B cell (primary cell): Measurements from ENCODE around the gene RPAP2. TPM values are rescaled to one million over a fixed set of nuclear protein-coding genes. Genes with fewer than 3 reads are reported as not detected.

Experiments
- ATAC-seq: fragments of 200-7000 bp; cut with Tn5 transposase; one replicate; pipeline ENCODE4 v1.10.0; 2021; ENCODE audit warnings: low read depth, mild to moderate bottlenecking, moderate number of reproducible peaks, moderate library complexity
- CTCF ChIA-PET: fragments of 350-600 bp; sonication (Branson Sonifier 250); formaldehyde crosslinking; loops from one replicate; lab custom pipeline; 2021; ENCODE audit warnings: antibody characterized with exemption, inconsistent platforms; lab: Charles Lee
- POLR2A ChIA-PET: fragments of 350-600 bp; sonication (Branson Sonifier 250); formaldehyde crosslinking; loops from one replicate; lab custom pipeline; 2021; ENCODE audit warnings: antibody characterized with exemption; lab: Charles Lee
- DNase-seq: peaks from one replicate; pipeline ENCODE4 v3.0.0; 2013
- H2AFZ ChIP-seq: 2 replicates; pipeline ENCODE4 v1.6.1; 2012; ENCODE audit warnings: mild to moderate bottlenecking, low read depth, low read length; ENCODE audit not compliant: insufficient read depth, poor library complexity, severe bottlenecking
- H3K27ac ChIP-seq, 2 donors: 1 replicate in 1 of 2; 2 replicates in 1 of 2; pipeline ENCODE4 v1.5.1; 2012 to 2013; ENCODE audit warnings: low read length in 2 of 2, mild to moderate bottlenecking in 2 of 2, moderate library complexity in 1 of 2
- H3K27me3 ChIP-seq, 4 experiments: fragments of 200-600 bp in 1 of 4; sonication (generic) in 1 of 4; replicated peaks in 1 of 4; 1 replicate in 2 of 4; 2 replicates in 2 of 4; pipeline versions ENCODE4 v1.6.1 to v1.7.0; 2013 to 2016; ENCODE audit warnings: low read length in 3 of 4, mild to moderate bottlenecking in 2 of 4, mixed read lengths in 1 of 4, moderate library complexity in 1 of 4; ENCODE audit not compliant: insufficient read depth in 4 of 4, control insufficient read depth in 3 of 4; ENCODE audit errors: control extremely low read depth in 1 of 4
- H3K36me3 ChIP-seq, 2 experiments: replicated peaks in 1 of 2; 1 replicate in 1 of 2; 2 replicates in 1 of 2; pipeline versions ENCODE4 v1.6.1 to v1.7.1; 2013; ENCODE audit warnings: low read length in 1 of 2; ENCODE audit not compliant: insufficient read depth in 2 of 2, control insufficient read depth in 1 of 2; ENCODE audit errors: control extremely low read depth in 1 of 2, extremely low read depth in 1 of 2
- H3K4me1 ChIP-seq, 2 donors: fragments of 200-600 bp in 1 of 2; sonication (generic) in 1 of 2; 1 replicate in 1 of 2; 2 replicates in 1 of 2; pipeline versions ENCODE4 v1.5.1 to v1.6.1; 2013 to 2017; ENCODE audit warnings: low read length in 2 of 2; ENCODE audit not compliant: control insufficient read depth in 2 of 2, insufficient read depth in 2 of 2
- H3K4me2 ChIP-seq: replicated peaks from 2 replicates; pipeline ENCODE3; 2012; ENCODE audit warnings: mild to moderate bottlenecking, low read depth, low read length; ENCODE audit not compliant: poor library complexity, severe bottlenecking
- H3K4me3 ChIP-seq, 5 experiments: fragments of 200-600 bp in 1 of 5; sonication (generic) in 1 of 5; 1 replicate in 3 of 5; 2 replicates in 2 of 5; pipeline versions ENCODE4 v1.5.1 to v1.7.0; 2011 to 2016; ENCODE audit warnings: low read length in 4 of 5, mild to moderate bottlenecking in 4 of 5, low read depth in 2 of 5, control low read depth in 1 of 5, moderate library complexity in 1 of 5; ENCODE audit not compliant: insufficient read depth in 1 of 5; ENCODE audit errors: control extremely low read depth in 1 of 5, extremely low read depth in 1 of 5
- H3K79me2 ChIP-seq: fragments of 200-600 bp; sonication (generic); one replicate; pipeline ENCODE4 v1.6.0; 2016; ENCODE audit warnings: low read length; ENCODE audit not compliant: control insufficient read depth, insufficient read depth
- H3K9ac ChIP-seq: fragments of 200-600 bp; sonication (generic); 2 replicates; pipeline ENCODE4 v1.6.1; 2017; ENCODE audit warnings: mild to moderate bottlenecking, low read length, moderate library complexity
- H3K9me3 ChIP-seq, 3 donors: one replicate each; pipeline versions ENCODE4 v1.6.1 to v1.7.1; 2013; ENCODE audit warnings: low read length in 2 of 3; ENCODE audit not compliant: control insufficient read depth in 2 of 3, insufficient read depth in 1 of 3; ENCODE audit errors: control extremely low read depth in 1 of 3
- H4K20me1 ChIP-seq: 2 replicates; pipeline ENCODE4 v1.6.0; 2012; ENCODE audit warnings: mild to moderate bottlenecking, low read length; ENCODE audit not compliant: insufficient read depth, control insufficient read depth, poor library complexity, severe bottlenecking
- H3K27ac Mint-ChIP-seq: one replicate; pipeline ENCODE4 v1.8.0; 2021; ENCODE audit warnings: mixed read lengths
- H3K27me3 Mint-ChIP-seq: one replicate; pipeline ENCODE4 v1.8.0; 2021; ENCODE audit warnings: mixed read lengths
- H3K4me1 Mint-ChIP-seq: one replicate; pipeline ENCODE4 v1.8.0; 2021; ENCODE audit warnings: mixed read lengths
- H3K4me3 Mint-ChIP-seq: one replicate; pipeline ENCODE4 v1.8.0; 2021; ENCODE audit warnings: mixed read lengths
- H3K9me3 Mint-ChIP-seq: one replicate; pipeline ENCODE4 v1.8.0; 2022; ENCODE audit warnings: mixed read lengths; ENCODE audit not compliant: insufficient read depth
- CTCF ChIP-seq: fragments of 200-600 bp; IDR thresholded peaks from one replicate; pipeline ENCODE4 v1.8.0; 2022; ENCODE audit warnings: antibody characterized with exemption, mild to moderate bottlenecking
- EZH2 ChIP-seq: IDR thresholded peaks from 2 replicates; pipeline ENCODE4 v1.6.1; 2012; ENCODE audit warnings: borderline replicate concordance, low read depth, mild to moderate bottlenecking, moderate library complexity, low read length; ENCODE audit not compliant: insufficient read depth, poor library complexity, severe bottlenecking
- WGBS: methylation state at CpG from one replicate; pipeline ENCODE4 v1.1.5; 2013; ENCODE audit warnings: missing lambda C conversion rate; ENCODE audit not compliant: insufficient coverage; 5-methylcytosine and 5-hydroxymethylcytosine counted together
- intact Hi-C: fragments of 100-400 bp; cut with micrococcal nuclease; formaldehyde crosslinking; loops from one replicate; pipeline ENCODE4 v1.10.0; 2022
- polyA plus RNA-seq: library from polyadenylated mRNA; depleted of rRNA; stranded (reverse); fragments of >200 nt; gene quantifications from 2 replicates; pipeline ENCODE4 v1.2.3, GENCODE V29; 2012
- total RNA-seq, 2 donors: library from RNA; stranded (reverse); fragments of 120-200 nt in 1 of 2; gene quantifications; 1 replicate in 1 of 2; 2 replicates in 1 of 2; pipeline versions ENCODE4 v1.2.3 to v1.2.4, GENCODE V29; 2013 to 2022

Gene RPAP2
- total and polyA plus RNA-seq, 2 donors (not counting 1 experiment from before 2014, with no cell fraction given) = 6.3 to 31.6 TPM

GRCh38 chr1:92314024-92314423, 15.2 kb downstream of the RPAP2 start:
- intact Hi-C loops = no loop called here
- H4K20me1 ChIP-seq = no peaks in the 10 kb centered on the region
- no peaks in the 10 kb centered on the region for H3K4me1 ChIP-seq
- ChIA-PET POLR2A (no interaction called here), CTCF (interaction anchor here (0.7 to 1.5 kb wide), 2 partner anchors 23 to 67 kb away, joined by 4 read pairs; no protein-coding TSS in a partner anchor)
- Mint-ChIP-seq H3K4me1 (no peaks in the 10 kb centered on the region), H3K27me3 (no peaks in the 10 kb centered on the region), H3K27ac (no peak overlapping the region), H3K4me3 (no peak overlapping the region), H3K9me3 (no peaks in the 10 kb centered on the region)
- no peak overlapping the region for H3K27ac ChIP-seq
- no peak overlapping the region for H3K4me2 ChIP-seq
- H3K27me3 ChIP-seq = no peaks in the 10 kb centered on the region
- H3K4me3 ChIP-seq = no peak overlapping the region
- no peaks in the 10 kb centered on the region for H3K9me3 ChIP-seq
- H3K36me3 ChIP-seq = peaks cover 7% of the 10 kb centered on the region in 2 experiments
- no peak for ATAC-seq
- DNase-seq = no peak
- H3K9ac ChIP-seq = no peak overlapping the region
- no CpG with 5 or more reads among the region's 1 CpG for WGBS
- no peak overlapping the region for H2AFZ ChIP-seq
- H3K79me2 ChIP-seq = no peaks in the 10 kb centered on the region
- TF ChIP-seq CTCF (no peak), EZH2 (no peak)

- Mint-ChIP-seq H3K4me3 (no peak overlapping the region), H3K27ac (no peak overlapping the region), H3K27me3 (no peaks in the 10 kb centered on the region), H3K9me3 (no peaks in the 10 kb centered on the region), H3K4me1 (no peaks in the 10 kb centered on the region)
- H3K27ac ChIP-seq = no peak overlapping the region
- no peaks in the 10 kb centered on the region for H3K27me3 ChIP-seq
- no peaks in the 10 kb centered on the region for H3K9me3 ChIP-seq
- no peaks in the 10 kb centered on the region for H3K4me1 ChIP-seq
- 100% methylated on average over 1 of the region's 6 CpGs for WGBS
- TF ChIP-seq CTCF (no peak), EZH2 (no peak)
- H3K4me2 ChIP-seq = no peak overlapping the region
- POLR2A ChIA-PET = no interaction called here
- DNase-seq (no peak), ATAC-seq (no peak)
- no peak overlapping the region for H2AFZ ChIP-seq
- H3K36me3 ChIP-seq = peaks cover 3 to 5% of the 10 kb centered on the region in 2 experiments
- H3K4me3 ChIP-seq = no peak overlapping the region
- CTCF ChIA-PET = no interaction called here
- H3K9ac ChIP-seq = no peak overlapping the region
- intact Hi-C loops = no loop called here
- no peaks in the 10 kb centered on the region for H3K79me2 ChIP-seq
- H4K20me1 ChIP-seq = no peaks in the 10 kb centered on the region
Observed at GRCh38 chr1:92315766-92316599, 17.1 kb downstream of the RPAP2 start.
